GM18861 (cell line): ENCODE results near the gene LMF2.

Experiments used
- ATAC-seq: cut with Tn5 transposase; IDR thresholded peaks from one replicate; pipeline ENCODE4 v1.9.1; 2021; ENCODE audit not compliant: unreplicated experiment

Gene LMF2

GRCh38 chr22:50467341-50467740 lies 40.2 kb downstream of the LMF2 start:
- ATAC-seq = no peak

GRCh38 chr22:50465066-50465930 lies 42.2 kb downstream of the LMF2 start:
- no peak for ATAC-seq

DNA sequence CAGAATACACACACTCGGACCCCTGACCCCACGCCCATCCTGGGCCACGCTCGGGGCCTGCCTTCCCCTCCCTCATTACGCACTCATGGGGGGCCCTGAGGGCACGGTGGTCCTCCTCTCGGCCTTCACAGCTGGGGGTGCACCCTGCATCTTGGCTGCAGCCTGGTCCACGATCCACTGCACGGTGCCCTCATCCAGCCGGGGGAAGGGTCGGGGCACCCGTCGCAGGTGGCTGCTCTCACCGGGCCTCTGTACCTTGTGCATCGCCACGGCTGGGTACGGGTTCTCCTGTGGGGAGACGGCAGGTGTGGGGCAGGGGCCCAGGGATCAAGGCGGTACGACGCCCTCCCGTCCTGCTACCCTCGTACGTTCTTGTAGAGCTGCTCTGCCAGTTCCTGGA lies 43.1 kb downstream of the LMF2 start:
- ATAC-seq = no peak

GRCh38 chr22:50463188-50463900 lies 44.2 kb downstream of the LMF2 start:
- ATAC-seq = no peak

DNA sequence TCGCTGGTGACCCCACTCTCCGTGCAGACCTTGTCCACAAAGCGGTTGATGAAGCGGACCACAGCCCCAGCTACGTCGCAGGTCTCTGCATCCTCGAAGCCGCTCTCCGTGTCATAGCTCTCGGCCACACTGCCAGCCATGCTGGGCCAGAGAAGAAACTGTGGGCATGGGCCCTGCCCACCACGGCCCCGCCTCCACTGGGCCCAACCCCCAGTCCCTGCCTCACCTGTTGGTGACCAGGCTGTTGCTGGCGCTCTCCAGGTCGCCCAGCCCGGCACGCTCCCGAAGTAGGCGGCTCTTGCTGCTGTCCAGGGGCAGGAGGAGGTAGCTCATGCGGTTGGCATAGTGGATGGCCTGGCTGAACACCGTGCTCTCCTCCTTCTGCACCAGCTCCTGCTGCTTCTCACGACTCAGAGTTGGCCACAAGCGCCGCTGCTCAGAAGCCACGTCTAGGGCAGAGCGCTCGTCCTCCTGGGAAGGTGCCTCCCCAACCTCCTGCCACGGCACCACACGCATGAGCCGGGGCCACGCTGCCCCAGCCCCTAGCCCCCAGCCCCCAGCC lies 45.4 kb downstream of the LMF2 start:
- no peak for ATAC-seq

- ATAC-seq = no peak
Observed at GRCh38 chr22:50461536-50461935, 46.0 kb downstream of the LMF2 start.

GRCh38 chr22:50460938-50461337 lies 46.6 kb downstream of the LMF2 start:
- no peak for ATAC-seq

- no peak for ATAC-seq
Observed at GRCh38 chr22:50459496-50460140, 47.9 kb downstream of the LMF2 start.

- no peak for ATAC-seq
Observed at GRCh38 chr22:50459016-50459415, 48.5 kb downstream of the LMF2 start.

- ATAC-seq = no peak
Observed at GRCh38 chr22:50456466-50457234, 50.9 kb downstream of the LMF2 start.

- no peak for ATAC-seq
Observed at GRCh38 chr22:50456026-50456425, 51.5 kb downstream of the LMF2 start.

DNA sequence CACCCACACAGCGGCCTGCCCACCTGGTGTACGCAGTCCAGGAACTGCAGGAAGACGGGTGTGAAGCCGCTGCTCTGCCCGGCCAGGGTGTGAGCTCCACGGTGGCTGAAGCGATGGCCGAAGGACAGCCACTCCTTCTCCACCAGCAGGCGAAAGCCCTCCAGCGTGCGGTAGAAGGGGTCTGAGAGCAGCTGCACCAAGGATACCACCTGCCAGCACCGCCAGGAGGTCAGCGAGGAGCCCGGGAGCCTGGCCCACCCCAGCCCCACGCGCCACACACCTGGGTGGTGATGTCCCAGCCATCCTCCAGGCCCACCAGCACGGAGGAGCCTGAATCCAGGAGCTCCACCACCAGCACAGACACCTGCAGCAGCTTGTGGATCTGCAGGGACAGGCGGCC lies 52.3 kb downstream of the LMF2 start:
- no peak for ATAC-seq

DNA sequence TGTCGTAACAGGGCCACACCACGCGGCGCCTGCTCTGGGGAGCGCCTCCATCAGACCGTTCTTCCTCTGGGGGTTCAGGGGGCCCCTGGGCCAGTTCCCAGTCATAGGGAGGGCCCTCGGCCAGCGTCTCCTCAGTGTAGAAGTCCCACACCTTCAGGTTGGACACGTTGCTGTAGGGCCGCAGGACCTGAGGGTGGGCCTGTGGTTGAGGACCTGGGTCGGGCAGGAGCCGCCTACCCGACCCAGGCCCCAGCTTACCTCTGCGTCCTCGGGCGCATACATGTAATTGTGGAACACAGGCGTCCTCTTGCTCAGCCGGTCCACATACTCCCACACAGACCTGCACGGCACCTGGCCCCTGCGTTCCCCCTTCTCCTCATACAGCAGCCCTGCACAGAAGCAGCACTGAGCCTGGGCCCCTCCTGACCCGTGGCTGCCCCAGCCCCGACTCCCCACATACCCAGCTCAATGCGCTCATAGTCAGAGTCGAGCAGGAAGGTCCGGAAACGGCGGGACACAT lies 52.9 kb downstream of the LMF2 start:
- no peak for ATAC-seq
